CD4-positive, alpha-beta T cell treated with Interleukin-15 for 4 hours (primary cell): Measurements from ENCODE around the gene MYO1C.
"Not testable (repeated sequence)": the region's sequence is repeated elsewhere in the genome, so short reads cannot be mapped to it uniquely, and the experiment has no call there.

ENCODE experiments used
- DNase-seq: peaks from one replicate; pipeline ENCODE4 v3.0.0-alpha.2; 2020; ENCODE audit warnings: low spot score

Gene MYO1C

GRCh38 chr17:1422885-1423284 is 69.6 kb downstream of the MYO1C start:
- DNase-seq: no peak

GRCh38 chr17:1421470-1421869 is 71.0 kb downstream of the MYO1C start:
- DNase-seq: no peak

GRCh38 chr17:1420981-1421380 is 71.5 kb downstream of the MYO1C start:
- no peak for DNase-seq

- DNase-seq: no peak
Measured at GRCh38 chr17:1420163-1420562, 72.3 kb downstream of the MYO1C start.

- not testable (repeated sequence) for DNase-seq
Measured at GRCh38 chr17:1418476-1418875, 74.0 kb downstream of the MYO1C start.

- DNase-seq: no peak
Measured at GRCh38 chr17:1416414-1416813, 76.1 kb downstream of the MYO1C start.

- no peak for DNase-seq
Measured at GRCh38 chr17:1414634-1415033, 77.9 kb downstream of the MYO1C start.
